ENCODE measurements around the gene HECTD1.
"Not testable (repeated sequence)": the region's sequence is repeated elsewhere in the genome, so short reads cannot be mapped to it uniquely, and the experiment has no call there.

The HECTD1 gene

GRCh38 chr14:31078766-31079165 is 128.8 kb downstream of the HECTD1 start:
- no peak overlapping the region for H3K4me3 Mint-ChIP-seq
- H3K4me1 Mint-ChIP-seq, result no peaks in the 10 kb centered on the region
- H3K9me3 Mint-ChIP-seq, result no peaks in the 10 kb centered on the region
- H3K27ac Mint-ChIP-seq, result no peak overlapping the region
- no peaks in the 10 kb centered on the region for H3K27me3 Mint-ChIP-seq
- peaks cover 10% of the 10 kb centered on the region for H3K36me3 Mint-ChIP-seq

DNA sequence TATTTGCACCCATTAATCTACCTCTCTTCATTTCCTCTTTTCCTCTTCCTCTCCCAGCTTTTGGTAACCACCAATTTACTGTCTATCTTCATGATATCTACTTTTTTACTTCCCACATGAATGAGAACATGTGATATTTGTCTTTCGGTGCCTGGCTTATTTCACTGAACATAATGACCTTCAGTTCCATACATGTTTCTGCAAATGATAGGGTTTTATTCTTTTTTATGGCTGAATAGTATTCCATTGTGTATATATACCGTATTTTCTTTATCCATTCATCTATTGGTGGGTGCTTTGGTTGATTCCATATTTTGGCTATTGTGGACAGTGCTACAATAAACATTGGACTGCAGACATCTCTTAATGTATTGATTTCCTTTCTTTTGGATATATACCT is 132.4 kb downstream of the HECTD1 start:
- Mint-ChIP-seq H3K4me1 (no peaks in the 10 kb centered on the region), H3K4me3 (no peak overlapping the region), H3K27ac (no peak overlapping the region), H3K9me3 (no peaks in the 10 kb centered on the region), H3K36me3 (peaks cover 12% of the 10 kb centered on the region), H3K27me3 (no peaks in the 10 kb centered on the region)

GRCh38 chr14:31071151-31071550 is 136.4 kb downstream of the HECTD1 start:
- Mint-ChIP-seq H3K27ac (no peak overlapping the region), H3K4me3 (no peak overlapping the region), H3K4me1 (no peaks in the 10 kb centered on the region), H3K27me3 (no peaks in the 10 kb centered on the region), H3K36me3 (peaks cover 21% of the 10 kb centered on the region), H3K9me3 (no peaks in the 10 kb centered on the region)

- Mint-ChIP-seq H3K27ac (no peak overlapping the region), H3K4me1 (no peaks in the 10 kb centered on the region), H3K4me3 (no peak overlapping the region), H3K9me3 (no peaks in the 10 kb centered on the region), H3K36me3 (peaks cover 23% of the 10 kb centered on the region), H3K27me3 (no peaks in the 10 kb centered on the region)
Observed at GRCh38 chr14:31070431-31070830, 137.2 kb downstream of the HECTD1 start.

DNA sequence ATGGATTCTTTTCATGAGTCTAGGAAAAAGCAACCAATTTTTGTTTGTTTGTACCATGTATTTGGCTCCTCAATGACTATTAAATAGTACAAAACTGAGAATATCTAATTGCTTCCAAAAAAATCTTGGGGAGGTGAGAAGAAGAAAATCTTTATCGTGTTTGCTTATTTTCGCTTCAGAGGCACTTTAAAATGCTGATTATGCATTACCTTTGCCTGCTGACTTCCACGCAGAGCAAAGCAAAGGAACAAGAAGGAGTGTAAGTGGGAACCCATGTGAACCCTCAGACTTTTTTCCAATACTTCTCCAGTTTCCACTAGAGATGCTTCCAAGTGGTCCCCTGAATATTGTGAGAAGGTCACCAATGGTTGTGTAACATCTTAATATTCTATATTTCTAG is 138.2 kb downstream of the HECTD1 start:
- Mint-ChIP-seq H3K27me3 (no peaks in the 10 kb centered on the region), H3K36me3 (peaks cover 18% of the 10 kb centered on the region), H3K4me1 (no peaks in the 10 kb centered on the region), H3K27ac (no peak overlapping the region), H3K9me3 (no peaks in the 10 kb centered on the region), H3K4me3 (no peak overlapping the region)

DNA sequence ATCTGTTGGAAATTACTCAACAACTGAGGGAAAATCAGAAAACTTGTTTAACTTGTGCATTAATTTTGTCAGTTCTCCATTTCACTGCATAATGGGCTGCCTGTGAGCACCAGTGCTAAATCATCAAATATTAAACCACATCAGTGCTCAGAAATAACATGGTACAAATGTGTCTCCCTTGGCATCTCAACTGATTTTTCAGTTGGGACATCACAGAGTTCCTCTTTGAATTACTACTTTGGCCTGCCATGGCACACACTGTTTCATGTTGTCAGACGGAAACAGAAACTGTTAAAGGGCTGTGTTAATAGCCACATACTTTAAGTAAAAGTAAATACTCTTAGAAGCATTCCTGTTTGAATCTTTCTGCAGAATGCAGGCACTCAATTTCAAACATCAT is 139.4 kb downstream of the HECTD1 start:
- Mint-ChIP-seq H3K27ac (no peak overlapping the region), H3K9me3 (no peaks in the 10 kb centered on the region), H3K27me3 (no peaks in the 10 kb centered on the region), H3K36me3 (peaks cover 18% of the 10 kb centered on the region), H3K4me1 (no peaks in the 10 kb centered on the region), H3K4me3 (no peak overlapping the region)

- not testable (repeated sequence) for H3K27ac Mint-ChIP-seq, H3K4me3 Mint-ChIP-seq
Observed at GRCh38 chr14:31062908-31063307, 144.7 kb downstream of the HECTD1 start.

DNA sequence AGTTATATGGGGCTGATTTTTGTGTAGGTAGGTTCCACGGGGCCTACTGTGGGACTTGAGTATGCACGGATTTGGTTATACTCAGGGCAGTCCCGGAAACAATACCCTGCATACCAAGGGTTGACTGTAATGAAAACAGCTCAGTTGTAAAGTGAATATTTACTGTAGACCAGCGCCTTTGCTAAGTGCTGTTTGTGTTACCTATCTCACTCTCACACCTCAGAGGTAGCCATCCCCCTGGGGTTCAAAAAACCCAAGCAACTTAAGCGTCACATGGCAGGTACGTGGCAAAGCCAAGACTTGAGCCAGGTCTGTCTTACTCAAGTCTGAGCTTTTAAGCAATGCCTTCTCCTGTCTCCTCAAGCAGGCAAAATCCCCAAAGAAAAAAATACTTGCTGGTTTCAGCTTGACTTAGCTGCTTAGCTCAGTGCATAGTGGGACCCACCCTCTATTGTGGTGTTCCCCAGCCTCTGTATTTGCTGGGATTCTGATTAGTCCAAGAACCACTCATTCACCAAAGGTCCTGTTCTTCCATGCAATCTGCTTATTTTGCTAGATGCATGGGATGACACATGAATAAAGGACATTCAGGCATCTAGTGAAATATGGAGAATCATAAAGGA is 147.2 kb downstream of the HECTD1 start:
- Mint-ChIP-seq H3K4me1 (peaks cover 19% of the 10 kb centered on the region), H3K27me3 (no peaks in the 10 kb centered on the region), H3K36me3 (no peaks in the 10 kb centered on the region), H3K27ac (no peak overlapping the region), H3K4me3 (no peak overlapping the region), H3K9me3 (no peaks in the 10 kb centered on the region)

More at GRCh38 chr14:31062908-31063307, 144.7 kb downstream of the HECTD1 start:
- H3K9me3 Mint-ChIP-seq, H3K27me3 Mint-ChIP-seq, H3K36me3 Mint-ChIP-seq: not testable (repeated sequence)
- H3K4me1 Mint-ChIP-seq, result peaks cover 11% of the 10 kb centered on the region

- no peak overlapping the region for H3K27ac Mint-ChIP-seq
- H3K9me3 Mint-ChIP-seq, result no peaks in the 10 kb centered on the region
- H3K4me1 Mint-ChIP-seq, result peaks cover 19% of the 10 kb centered on the region
Observed at GRCh38 chr14:31059152-31059924, 148.3 kb downstream of the HECTD1 start.

DNA sequence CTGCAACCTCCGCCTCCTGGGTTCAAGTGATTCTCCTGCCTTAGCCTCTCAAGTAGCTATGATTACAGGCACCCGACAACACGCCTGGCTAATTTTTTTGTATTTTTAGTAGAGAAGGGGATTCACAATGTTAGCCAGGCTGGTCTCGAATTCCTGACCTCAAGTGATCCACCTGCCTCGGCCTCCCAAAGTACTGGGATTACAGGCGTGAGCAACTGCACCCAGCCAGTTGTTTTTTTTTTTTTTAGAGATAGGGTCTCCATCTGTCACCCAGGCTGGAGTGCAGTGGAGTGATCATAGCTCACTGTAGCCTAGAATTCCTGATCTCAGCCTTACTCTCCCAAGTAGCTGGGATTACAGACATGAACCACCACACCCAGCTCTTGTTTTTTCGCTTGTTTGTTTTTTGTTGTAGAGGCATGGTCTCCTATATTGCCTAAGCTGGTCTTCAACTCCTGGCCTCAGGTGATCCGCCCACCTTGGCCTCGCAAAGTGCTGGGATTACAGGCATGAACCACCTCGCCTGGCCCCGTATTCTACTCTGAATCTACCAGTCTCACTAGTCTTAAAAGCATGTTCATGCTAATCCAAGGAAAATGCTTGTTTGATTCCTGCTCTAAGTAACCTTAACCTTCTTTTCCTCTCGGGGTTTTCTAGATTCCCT is 149.8 kb downstream of the HECTD1 start:
- Mint-ChIP-seq H3K27ac (no peak overlapping the region), H3K4me3 (no peak overlapping the region), H3K27me3 (no peaks in the 10 kb centered on the region), H3K9me3 (no peaks in the 10 kb centered on the region), H3K36me3 (no peaks in the 10 kb centered on the region), H3K4me1 (peaks cover 19% of the 10 kb centered on the region)

More at GRCh38 chr14:31059152-31059924, 148.3 kb downstream of the HECTD1 start:
- H3K36me3 Mint-ChIP-seq, result no peaks in the 10 kb centered on the region
- H3K27me3 Mint-ChIP-seq, result no peaks in the 10 kb centered on the region
- H3K4me3 Mint-ChIP-seq, result no peak overlapping the region

- peaks cover 19% of the 10 kb centered on the region for H3K4me1 Mint-ChIP-seq
- no peak overlapping the region for H3K4me3 Mint-ChIP-seq
- no peak overlapping the region for H3K27ac Mint-ChIP-seq
- no peaks in the 10 kb centered on the region for H3K36me3 Mint-ChIP-seq
- H3K27me3 Mint-ChIP-seq, result no peaks in the 10 kb centered on the region
- no peaks in the 10 kb centered on the region for H3K9me3 Mint-ChIP-seq
Observed at GRCh38 chr14:31057035-31057434, 150.6 kb downstream of the HECTD1 start.

DNA sequence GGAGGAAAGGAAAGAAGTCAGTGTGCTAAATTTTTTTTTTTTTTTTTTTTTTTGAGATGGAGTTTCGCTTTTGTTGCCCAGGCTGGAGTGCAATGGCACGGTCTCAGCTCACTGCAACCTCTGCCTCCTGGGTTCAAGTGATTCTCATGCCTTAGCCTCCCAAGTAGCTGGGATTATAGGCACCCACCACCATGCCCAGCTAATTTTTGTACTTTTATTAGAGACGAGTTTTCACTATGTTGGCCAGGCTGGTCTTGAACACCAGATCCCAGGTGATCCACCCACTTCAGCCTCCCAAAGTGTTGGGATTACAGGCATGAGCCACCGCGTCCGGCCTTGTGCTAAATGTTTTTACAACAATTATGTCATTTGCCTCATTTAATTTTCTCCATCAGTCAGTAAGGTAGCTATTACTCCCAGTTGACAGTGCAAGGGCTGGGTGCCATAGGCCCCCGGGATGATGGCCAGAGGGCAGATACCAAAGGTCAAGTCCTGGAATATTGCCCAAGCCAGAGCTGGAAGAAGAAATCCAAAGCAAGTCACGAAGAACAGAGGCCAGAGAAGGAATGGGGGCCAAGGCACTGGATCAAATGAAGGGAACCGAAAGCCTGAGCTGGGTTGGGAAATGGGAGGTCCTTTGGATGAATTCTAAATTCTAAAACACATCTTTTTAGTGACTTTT is 154.5 kb downstream of the HECTD1 start:
- not testable (repeated sequence) for H3K4me1 Mint-ChIP-seq, H3K36me3 Mint-ChIP-seq, H3K4me3 Mint-ChIP-seq, H3K27me3 Mint-ChIP-seq, H3K9me3 Mint-ChIP-seq, H3K27ac Mint-ChIP-seq

- Mint-ChIP-seq H3K27me3 (no peaks in the 10 kb centered on the region), H3K4me3 (no peak overlapping the region), H3K4me1 (peaks cover 6% of the 10 kb centered on the region), H3K27ac (no peak overlapping the region), H3K9me3 (no peaks in the 10 kb centered on the region), H3K36me3 (peaks cover 7% of the 10 kb centered on the region)
Observed at GRCh38 chr14:31051511-31051910, 156.1 kb downstream of the HECTD1 start.

DNA sequence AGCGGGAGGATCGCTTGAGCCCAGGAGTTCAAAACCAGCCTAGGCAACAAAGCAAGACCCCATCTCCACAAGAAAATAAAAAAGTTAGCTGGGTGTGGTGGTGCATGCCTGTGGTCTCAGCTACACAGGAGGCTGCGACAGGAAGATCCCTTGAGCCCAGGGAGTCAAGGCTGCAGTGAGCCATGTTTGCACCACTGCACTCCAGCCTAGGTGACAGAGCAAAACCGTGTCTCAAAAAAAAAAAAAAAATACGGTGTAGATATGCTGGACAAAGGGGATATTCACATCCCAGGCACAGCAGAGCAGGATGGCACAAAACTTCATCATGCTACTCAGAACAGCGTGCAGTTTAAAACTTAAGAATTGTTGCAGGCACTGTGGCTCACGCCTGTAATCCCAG is 156.6 kb downstream of the HECTD1 start:
- H3K27me3 Mint-ChIP-seq, result no peaks in the 10 kb centered on the region
- peaks cover 9% of the 10 kb centered on the region for H3K4me1 Mint-ChIP-seq
- H3K9me3 Mint-ChIP-seq, result no peaks in the 10 kb centered on the region
- no peak overlapping the region for H3K27ac Mint-ChIP-seq
- H3K36me3 Mint-ChIP-seq, result peaks cover 9% of the 10 kb centered on the region
- no peak overlapping the region for H3K4me3 Mint-ChIP-seq

Measured in activated naive CD4-positive, alpha-beta T cell treated with anti-CD3 and anti-CD28 coated beads, Interleukin-2, amount 50 U/mL, for 24 hours (primary cell).